H1 (cell line): ENCODE results near the gene CORO2B. TPM values are rescaled to one million over a fixed set of nuclear protein-coding genes. Genes with fewer than 3 reads are reported as not detected.

Source experiments
- CTCF ChIA-PET: fragments of 300-600 bp; sonication (Branson Sonifier 250); formaldehyde crosslinking; loops from one replicate; lab custom pipeline; 2021; ENCODE audit not compliant: partially characterized antibody; lab: Charles Lee
- POLR2A ChIA-PET: fragments of 300-600 bp; sonication (Branson Sonifier 250); formaldehyde crosslinking; loops from one replicate; lab custom pipeline; 2021; ENCODE audit warnings: inconsistent platforms; ENCODE audit not compliant: partially characterized antibody; lab: Charles Lee
- DNase-seq, 2 experiments: peaks; one replicate each; pipeline versions ENCODE4 v3.0.0 to v3.0.0-alpha.2; 2010 to 2022; ENCODE audit warnings: low spot score in 2 of 2, low read depth in 1 of 2, mixed read lengths in 1 of 2
- FAIRE-seq: peaks from 2 replicates; lab custom pipeline; 2011; peaks lifted over from hg19 to GRCh38; lab: Jason Lieb, UNC
- H2AFZ ChIP-seq: 2 replicates; pipeline ENCODE4 v1.8.1; 2012; ENCODE audit warnings: low read length, inconsistent platforms
- H2AK5ac ChIP-seq: 2 replicates; pipeline ENCODE4 v1.6.1; 2013; ENCODE audit warnings: low read depth, low read length
- H2BK120ac ChIP-seq: replicated peaks from 2 replicates; pipeline ENCODE3; 2013; ENCODE audit warnings: low read depth, low read length, inconsistent platforms
- H2BK12ac ChIP-seq: 2 replicates; pipeline ENCODE4 v1.6.1; 2013; ENCODE audit warnings: low read depth, low read length
- H2BK15ac ChIP-seq: 2 replicates; pipeline ENCODE4 v1.6.1; 2013; ENCODE audit warnings: low read length
- H2BK20ac ChIP-seq: 2 replicates; pipeline ENCODE4 v1.6.1; 2013; ENCODE audit warnings: low read length
- H2BK5ac ChIP-seq: 2 replicates; pipeline ENCODE4 v1.6.1; 2013; ENCODE audit warnings: low read depth, low read length
- H3K14ac ChIP-seq: 2 replicates; pipeline ENCODE4 v1.6.1; 2013; ENCODE audit warnings: inconsistent platforms; ENCODE audit not compliant: insufficient read length
- H3K18ac ChIP-seq: 2 replicates; pipeline ENCODE4 v1.6.1; 2013; ENCODE audit warnings: low read length; ENCODE audit errors: extremely low read depth
- H3K23ac ChIP-seq: 2 replicates; pipeline ENCODE4 v1.6.1; 2013; ENCODE audit warnings: inconsistent platforms; ENCODE audit not compliant: insufficient read length
- H3K23me2 ChIP-seq: 2 replicates; pipeline ENCODE4 v1.6.1; 2013; ENCODE audit warnings: low read depth, low read length
- H3K27ac ChIP-seq: 2 replicates; pipeline ENCODE4 v1.6.1; 2011; ENCODE audit warnings: low read depth, low read length, inconsistent platforms
- H3K27me3 ChIP-seq, 4 experiments: replicated peaks in 1 of 4; 1 replicate in 1 of 4; 2 replicates in 3 of 4; pipeline versions ENCODE4 v1.6.1 to v1.8.1; 2011 to 2013; ENCODE audit warnings: low read length in 3 of 4, mild to moderate bottlenecking in 3 of 4, inconsistent platforms in 2 of 4, mixed read lengths in 2 of 4, moderate library complexity in 1 of 4; ENCODE audit not compliant: control insufficient read depth in 3 of 4, insufficient read depth in 3 of 4; ENCODE audit errors: extremely low read depth in 1 of 4
- H3K36me3 ChIP-seq, 4 experiments: 2 replicates each; pipeline versions ENCODE4 v1.6.1 to v1.8.1; 2011 to 2013; ENCODE audit warnings: mild to moderate bottlenecking in 4 of 4, low read length in 3 of 4, moderate library complexity in 2 of 4, control low read depth in 1 of 4, inconsistent platforms in 1 of 4; ENCODE audit not compliant: insufficient read depth in 4 of 4, control insufficient read depth in 2 of 4
- H3K4ac ChIP-seq: replicated peaks from 2 replicates; pipeline ENCODE3; 2013; ENCODE audit warnings: low read length, low read depth, mixed read lengths, inconsistent platforms; ENCODE audit not compliant: insufficient read length
- H3K4me1 ChIP-seq, 4 experiments: replicated peaks in 1 of 4; 1 replicate in 1 of 4; 2 replicates in 3 of 4; pipeline versions ENCODE4 v1.6.1 to v1.8.1; 2011 to 2013; ENCODE audit warnings: low read length in 3 of 4, inconsistent platforms in 2 of 4, mixed read lengths in 1 of 4; ENCODE audit not compliant: insufficient read depth in 4 of 4, control insufficient read depth in 3 of 4
- H3K4me2 ChIP-seq, 2 experiments: 2 replicates each; pipeline versions ENCODE4 v1.6.1 to v1.8.1; 2011 to 2013; ENCODE audit warnings: low read depth in 2 of 2, low read length in 2 of 2, control low read depth in 1 of 2, inconsistent platforms in 1 of 2, mild to moderate bottlenecking in 1 of 2; ENCODE audit not compliant: insufficient read depth in 1 of 2
- H3K4me3 ChIP-seq, 4 experiments: fragments of 200-600, 300-600 bp in 1 of 4; sonication (generic), shearing (Covaris generic), sonication (Bioruptor Twin) in 1 of 4; 2 replicates each; pipeline versions ENCODE4 v1.5.1 to v1.8.1; 2011 to 2016; ENCODE audit warnings: low read length in 4 of 4, low read depth in 3 of 4, control low read depth in 2 of 4, inconsistent platforms in 2 of 4, mild to moderate bottlenecking in 2 of 4, mixed read lengths in 1 of 4, moderate library complexity in 1 of 4; ENCODE audit not compliant: insufficient read depth in 2 of 4; ENCODE audit errors: extremely low read depth in 1 of 4
- H3K56ac ChIP-seq: replicated peaks from 2 replicates; pipeline ENCODE3; 2013; ENCODE audit warnings: low read depth, mild to moderate bottlenecking, mixed read lengths, low read length, inconsistent platforms; ENCODE audit not compliant: insufficient read length
- H3K79me1 ChIP-seq: 2 replicates; pipeline ENCODE4 v1.6.1; 2013; ENCODE audit warnings: low read depth, low read length, control low read depth
- H3K79me2 ChIP-seq, 2 experiments: 2 replicates each; pipeline versions ENCODE4 v1.6.1 to v1.8.1; 2012 to 2013; ENCODE audit warnings: low read length in 2 of 2, mild to moderate bottlenecking in 2 of 2, inconsistent platforms in 1 of 2; ENCODE audit not compliant: insufficient read depth in 2 of 2, control insufficient read depth in 1 of 2
- H3K9ac ChIP-seq, 4 experiments: replicated peaks in 1 of 4; 1 replicate in 1 of 4; 2 replicates in 3 of 4; pipeline versions ENCODE4 v1.6.1 to v1.8.1; 2011 to 2013; ENCODE audit warnings: low read depth in 3 of 4, low read length in 3 of 4, control low read depth in 2 of 4, mild to moderate bottlenecking in 2 of 4, moderate library complexity in 2 of 4, inconsistent platforms in 1 of 4; ENCODE audit errors: extremely low read depth in 1 of 4
- H3K9me3 ChIP-seq, 2 experiments: 2 replicates each; pipeline versions ENCODE4 v1.6.1 to v1.8.1; 2012 to 2013; ENCODE audit warnings: mild to moderate bottlenecking in 2 of 2, moderate library complexity in 2 of 2, control low read depth in 1 of 2, inconsistent platforms in 1 of 2, low read depth in 1 of 2, low read length in 1 of 2, mixed read lengths in 1 of 2; ENCODE audit not compliant: insufficient read depth in 2 of 2
- H4K20me1 ChIP-seq, 2 experiments: replicated peaks in 1 of 2; 2 replicates each; pipeline versions ENCODE3 to v1.8.1; 2011 to 2013; ENCODE audit warnings: inconsistent platforms in 2 of 2, low read length in 2 of 2, mild to moderate bottlenecking in 1 of 2; ENCODE audit not compliant: insufficient read depth in 2 of 2, control insufficient read depth in 1 of 2
- H4K5ac ChIP-seq: 2 replicates; pipeline ENCODE4 v1.6.1; 2013; ENCODE audit warnings: low read length, low read depth, mixed read lengths, inconsistent platforms; ENCODE audit not compliant: insufficient read length
- H4K8ac ChIP-seq: 2 replicates; pipeline ENCODE4 v1.8.0; 2013; ENCODE audit warnings: mild to moderate bottlenecking, moderate library complexity, low read length, inconsistent platforms; ENCODE audit not compliant: insufficient read depth; ENCODE audit errors: extremely low read depth
- H4K91ac ChIP-seq: replicated peaks from 2 replicates; pipeline ENCODE3; 2013; ENCODE audit warnings: low read length, mixed read lengths, inconsistent platforms; ENCODE audit not compliant: insufficient read length
- EGR1 ChIP-seq: IDR thresholded peaks from 2 replicates; pipeline ENCODE4 v1.6.1; 2011; ENCODE audit warnings: low read depth, low read length, borderline replicate concordance
- MAX ChIP-seq: IDR thresholded peaks from 2 replicates; pipeline ENCODE4 v1.6.1; 2012; ENCODE audit warnings: inconsistent platforms
- ZNF274 ChIP-seq: IDR thresholded peaks from 2 replicates; pipeline ENCODE4 v1.7.0; 2012; ENCODE audit warnings: low read length, borderline replicate concordance; ENCODE audit errors: extremely low read depth
- WGBS, 2 experiments: shearing (Covaris generic) in 1 of 2; methylation state at CpG; one replicate each; pipeline versions ENCODE4 v1.1.6 to v1.1.7; 2013 to 2015; ENCODE audit warnings: low lambda C conversion rate in 2 of 2, mixed read lengths in 2 of 2, inconsistent platforms in 1 of 2, low coverage in 1 of 2, missing lambda C conversion rate in 1 of 2; ENCODE audit not compliant: insufficient replicate concordance in 2 of 2, insufficient coverage in 1 of 2, insufficient read length in 1 of 2; ENCODE audit errors: extremely low coverage in 1 of 2, missing lambda C conversion rate in 1 of 2; 5-methylcytosine and 5-hydroxymethylcytosine counted together
- polyA plus RNA-seq, 7 experiments: library from polyadenylated mRNA; depleted of rRNA in 3 of 7; stranded (reverse) in 5 of 7; unstranded in 2 of 7; fragments of >200 nt in 5 of 7; fragments of 200-250 nt in 2 of 7; gene quantifications; 1 replicate in 5 of 7; 2 replicates in 1 of 7; 4 replicates in 1 of 7; pipeline versions ENCODE4 v1.2.1 to v1.2.3, GENCODE V29; 2011 to 2013; ENCODE audit warnings: missing spikeins in 2 of 7, mixed read lengths in 2 of 7
- total RNA-seq: library from RNA; stranded (reverse); fragmentation: NEBNext Ultra II Directional; extraction: Animal tissue kit (Norgen Biotek cat#: 25700); gene quantifications from 2 replicates; pipeline ENCODE4 v1.2.1, GENCODE V29; 2021

Gene CORO2B
- total and polyA plus RNA-seq, 2 of the 8 experiments (the other 6 are each of a cell fraction or from before 2014, with no cell fraction given) = 3.4 to 6.7 TPM

GRCh38 chr15:68574629-68575028, 4.2 kb upstream of the CORO2B start:
- H3K56ac ChIP-seq = no peak overlapping the region
- ChIA-PET CTCF (interaction anchor here (1.1 to 4.3 kb wide), 15 partner anchors 10 to 100 kb away, joined by 3 to 28 read pairs (median 5); no protein-coding TSS in a partner anchor), POLR2A (interaction anchor here (1.0 kb wide), 1 partner anchor 9 kb away, joined by 3 read pairs; no protein-coding TSS in a partner anchor)
- H3K18ac ChIP-seq = no peak overlapping the region
- H3K9me3 ChIP-seq = no peaks in the 10 kb centered on the region
- no peak overlapping the region for H2BK120ac ChIP-seq
- no peak overlapping the region for H3K4me2 ChIP-seq
- H2AFZ ChIP-seq = no peak overlapping the region
- no peak overlapping the region for H3K14ac ChIP-seq
- no peaks in the 10 kb centered on the region for H3K36me3 ChIP-seq
- H4K8ac ChIP-seq = no peak overlapping the region
- H3K9ac ChIP-seq = no peak overlapping the region
- no peaks in the 10 kb centered on the region for H3K79me1 ChIP-seq
- H3K79me2 ChIP-seq = no peaks in the 10 kb centered on the region
- H3K4me3 ChIP-seq = no peak overlapping the region
- H3K27me3 ChIP-seq = peaks cover 0 to 24% (median 15%) of the 10 kb centered on the region in 4 experiments; a peak in 5 of 7 replicates
- peak overlapping the region; percentile 60; the same call in 1 of the 2 replicates for H2BK12ac ChIP-seq
- no peak overlapping the region for H4K5ac ChIP-seq
- no peak overlapping the region for H4K91ac ChIP-seq
- H3K4me1 ChIP-seq = peaks cover 16 to 54% (median 35%) of the 10 kb centered on the region in 4 experiments
- WGBS, 2 experiments = 80% methylated on average over 6 of the region's 6 CpGs; no CpG with 5 or more reads in 1 of the 2 experiments
- no peak overlapping the region for H3K4ac ChIP-seq
- H2BK20ac ChIP-seq = no peak overlapping the region
- no peak overlapping the region for H2BK5ac ChIP-seq
- no peak overlapping the region for H2BK15ac ChIP-seq
- FAIRE-seq (no peak), DNase-seq (no peak)
- no peak overlapping the region for H3K27ac ChIP-seq
- no peaks in the 10 kb centered on the region for H4K20me1 ChIP-seq
- peaks cover 13% of the 10 kb centered on the region for H3K23me2 ChIP-seq
- H3K23ac ChIP-seq = no peak overlapping the region
- no peak overlapping the region for H2AK5ac ChIP-seq
- TF ChIP-seq ZNF274 (no peak), EGR1 (no peak), MAX (no peak)
